ENCODE results near the gene PYGL. TPM values are rescaled to one million over a fixed set of nuclear protein-coding genes. Genes with fewer than 3 reads are reported as not detected.

PYGL gene
- polyA plus RNA-seq, 1 of the 3 experiments (the other 2 are of a cell fraction): 60.2 TPM

GRCh38 chr14:50978888-50979287, 34.6 kb upstream of the PYGL start:
- no peaks in the 10 kb centered on the region for H3K79me2 ChIP-seq (ENCODE audit: insufficient read depth)
- no peak for TF ChIP-seq GABPA (IDR thresholded peaks at IDR 0.05; ENCODE audit: low read depth)
- no peak for TF ChIP-seq FOXM1 (IDR thresholded peaks at IDR 0.05; ENCODE audit: low read depth)
- TF ChIP-seq USF1 (IDR thresholded peaks at IDR 0.05; ENCODE audit: borderline replicate concordance, low read depth): no peak
- TF ChIP-seq PBX3 (IDR thresholded peaks at IDR 0.05): no peak
- TF ChIP-seq CTCF (IDR thresholded peaks at IDR 0.05): no peak
- no peak for TF ChIP-seq FOSL2 (IDR thresholded peaks at IDR 0.05; ENCODE audit: borderline replicate concordance, low read depth)
- no peak for TF ChIP-seq SMC3 (IDR thresholded peaks at IDR 0.05; ENCODE audit: low read depth, low read length)
- TF ChIP-seq RCOR1 (IDR thresholded peaks at IDR 0.05; ENCODE audit: low read length): no peak
- TF ChIP-seq IRF3 (IDR thresholded peaks at IDR 0.05; ENCODE audit: low read depth, low read length): no peak
- TF ChIP-seq RXRA (IDR thresholded peaks at IDR 0.05; ENCODE audit: borderline replicate concordance, low read depth): no peak
- no peak for TF ChIP-seq MAX (IDR thresholded peaks at IDR 0.05; ENCODE audit: low read depth)
- no peak for TF ChIP-seq EZH2phosphoT487 (IDR thresholded peaks at IDR 0.05; ENCODE audit: borderline replicate concordance, low read depth)
- TF ChIP-seq ELF1 (IDR thresholded peaks at IDR 0.05): no peak
- TF ChIP-seq TEAD4 (IDR thresholded peaks at IDR 0.05; ENCODE audit: borderline replicate concordance, insufficient read depth): no peak
- TF ChIP-seq NRF1 (IDR thresholded peaks at IDR 0.05; ENCODE audit: low read depth, low read length): no peak
- no peak for TF ChIP-seq FOXJ3 (CRISPR knock-in tag; IDR thresholded peaks at IDR 0.05)

More at GRCh38 chr14:50978888-50979287, 34.6 kb upstream of the PYGL start:
- H2AFZ ChIP-seq (ENCODE audit: low read depth): no peak overlapping the region
- no peaks in the 10 kb centered on the region for H4K20me1 ChIP-seq (ENCODE audit: insufficient read depth)
- no peak overlapping the region for H3K4me2 ChIP-seq
- ChIA-PET CTCF (interaction anchor here (1.2 kb wide), 2 partner anchors 14 to 17 kb away, joined by 3 read pairs; no protein-coding TSS in a partner anchor), POLR2A (no interaction called here)
- H3K27me3 ChIP-seq (ENCODE audit: insufficient read depth): no peaks in the 10 kb centered on the region
- no peaks in the 10 kb centered on the region for H3F3A ChIP-seq (replicated peaks; ENCODE audit: insufficient read depth)
- H3K9me3 ChIP-seq: no peaks in the 10 kb centered on the region
- no peak overlapping the region for H3K9ac ChIP-seq
- H3K9me2 ChIP-seq: no peaks in the 10 kb centered on the region
- 92% methylated on average over 4 of the region's 4 CpGs for WGBS (ENCODE audit: low lambda C conversion rate)
- H3K4me1 ChIP-seq (ENCODE audit: control insufficient read depth in 1 of 2, insufficient read depth in 2 of 2, low read depth in 1 of 2, low read length in 1 of 2): peaks cover 0 to 6% of the 10 kb centered on the region in 2 experiments; a peak in 1 of 4 replicates
- no peak overlapping the region for H3K27ac ChIP-seq (ENCODE audit: low read depth in 2 of 2, low read length in 1 of 2)
- no peak for DNase-seq
- H3K4me3 ChIP-seq (ENCODE audit: low read depth in 2 of 2, low read length in 1 of 2): no peak overlapping the region
- H3K36me3 ChIP-seq (replicated peaks in 1 of 2; ENCODE audit: control insufficient read depth in 1 of 2, insufficient read depth in 2 of 2, low read length in 1 of 2): no peaks in the 10 kb centered on the region

All from SK-N-SH (cell line).